Measurements from ENCODE around the gene ZNF653. TPM values are rescaled to one million over a fixed set of nuclear protein-coding genes. Genes with fewer than 3 reads are reported as not detected.

ZNF653 gene
- total and polyA plus RNA-seq, 9 of the 15 experiments (the other 6 are each of a cell fraction or from before 2014, with no cell fraction given): 1.6 to 8.0 (median 4.2) TPM; not detected in 2

DNA sequence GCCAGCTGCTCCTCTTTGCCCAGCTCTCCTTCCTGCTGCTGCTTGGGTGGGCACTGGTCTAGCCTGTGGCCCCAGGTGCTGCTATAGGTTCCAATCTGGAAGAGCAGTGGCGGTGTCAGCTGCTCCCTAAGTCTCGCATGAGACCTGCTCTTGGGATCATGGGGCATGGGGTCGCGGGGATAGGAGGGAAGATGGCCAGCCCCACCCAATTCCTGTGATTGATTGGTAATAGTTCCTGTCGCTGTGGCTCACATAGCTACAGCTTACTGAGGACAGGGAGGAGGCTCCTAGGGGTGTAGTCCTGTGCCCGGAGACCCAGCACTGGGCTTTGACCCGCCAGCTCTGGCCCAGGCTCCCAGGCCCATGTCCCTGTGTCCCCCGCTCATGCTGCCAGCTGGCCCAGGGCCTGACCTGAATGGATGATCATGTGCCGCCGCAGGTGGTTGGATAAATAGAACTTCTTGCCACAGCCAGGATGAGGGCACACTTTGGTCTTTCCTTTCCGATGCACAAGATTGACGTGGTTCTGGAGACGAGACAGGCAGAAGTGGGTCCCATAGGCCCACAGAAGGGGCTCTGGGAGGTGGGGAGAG is 20.3 kb downstream of the ZNF653 start:
- Histone ChIP-seq H3K27ac (ENCODE audit: extremely low read depth, low read depth, low read length) (no peak overlapping the region), H3K4me2 (ENCODE audit: insufficient read depth, low read length) (no peak overlapping the region), H3K4me1 (replicated peaks in 1 of 2; ENCODE audit: control insufficient read depth in 2 of 2, insufficient read depth in 2 of 2, low read length in 2 of 2) (peaks cover 0 to 49% of the 10 kb centered on the region in 2 experiments; a peak in 3 of 5 replicates), H3K9ac (ENCODE audit: insufficient read depth in 1 of 2, low read depth in 2 of 2, low read length in 2 of 2) (0 out of 4 replicates have a peak overlapping the region, but pooled peaks of 1 of the 2 experiments have one; percentile 17), H3K36me3 (ENCODE audit: control insufficient read depth, insufficient read depth, low read length) (no peaks in the 10 kb centered on the region), H3K79me2 (ENCODE audit: control insufficient read depth, insufficient read depth, low read length) (no peaks in the 10 kb centered on the region), H3K4me3 (no peak overlapping the region), H3K27me3 (ENCODE audit: control insufficient read depth in 2 of 2, insufficient read depth in 2 of 2, low read length in 2 of 2) (no peaks in the 10 kb centered on the region), H2AFZ (ENCODE audit: low read depth, low read length) (no peak overlapping the region), H3K9me1 (ENCODE audit: control insufficient read depth, insufficient read depth, low read length) (no peaks in the 10 kb centered on the region), H4K20me1 (replicated peaks; ENCODE audit: control insufficient read depth, insufficient read depth, low read length) (no peaks in the 10 kb centered on the region), H3K9me3 (replicated peaks; ENCODE audit: control insufficient read depth, insufficient read depth, low read depth, low read length) (no peaks in the 10 kb centered on the region)
- ATAC-seq: no peak
- intact Hi-C loops (cut with micrococcal nuclease): loop anchor here (10.0 kb wide), 1 partner anchor 191 kb away; the partner anchor contains the start of gene TSPAN16
- no TSS peak for BruUV-seq (replicated peaks)
- ChIA-PET POLR2A (interaction anchor here (0.7 to 1.4 kb wide), 4 partner anchors 31 to 192 kb away, joined by 3 to 5 read pairs (median 3); partner anchors contain the start of gene CNN1), CTCF (ENCODE audit: low intra/inter-chr PET ratio) (interaction anchor here (0.7 kb wide), 1 partner anchor 67 kb away, joined by 5 read pairs; no protein-coding TSS in a partner anchor)
- peak in 1 of 4 experiments; percentile 9 for DNase-seq (ENCODE audit: extremely low read depth in 1 of 4, low spot score in 3 of 4)
- in situ Hi-C loops (cut with MboI): no loop called here
- 77% methylated on average over 13 of the region's 13 CpGs for WGBS (ENCODE audit: insufficient coverage, low coverage, missing lambda C conversion rate)
- FAIRE-seq: no peak
- TF ChIP-seq, protein P1, sequence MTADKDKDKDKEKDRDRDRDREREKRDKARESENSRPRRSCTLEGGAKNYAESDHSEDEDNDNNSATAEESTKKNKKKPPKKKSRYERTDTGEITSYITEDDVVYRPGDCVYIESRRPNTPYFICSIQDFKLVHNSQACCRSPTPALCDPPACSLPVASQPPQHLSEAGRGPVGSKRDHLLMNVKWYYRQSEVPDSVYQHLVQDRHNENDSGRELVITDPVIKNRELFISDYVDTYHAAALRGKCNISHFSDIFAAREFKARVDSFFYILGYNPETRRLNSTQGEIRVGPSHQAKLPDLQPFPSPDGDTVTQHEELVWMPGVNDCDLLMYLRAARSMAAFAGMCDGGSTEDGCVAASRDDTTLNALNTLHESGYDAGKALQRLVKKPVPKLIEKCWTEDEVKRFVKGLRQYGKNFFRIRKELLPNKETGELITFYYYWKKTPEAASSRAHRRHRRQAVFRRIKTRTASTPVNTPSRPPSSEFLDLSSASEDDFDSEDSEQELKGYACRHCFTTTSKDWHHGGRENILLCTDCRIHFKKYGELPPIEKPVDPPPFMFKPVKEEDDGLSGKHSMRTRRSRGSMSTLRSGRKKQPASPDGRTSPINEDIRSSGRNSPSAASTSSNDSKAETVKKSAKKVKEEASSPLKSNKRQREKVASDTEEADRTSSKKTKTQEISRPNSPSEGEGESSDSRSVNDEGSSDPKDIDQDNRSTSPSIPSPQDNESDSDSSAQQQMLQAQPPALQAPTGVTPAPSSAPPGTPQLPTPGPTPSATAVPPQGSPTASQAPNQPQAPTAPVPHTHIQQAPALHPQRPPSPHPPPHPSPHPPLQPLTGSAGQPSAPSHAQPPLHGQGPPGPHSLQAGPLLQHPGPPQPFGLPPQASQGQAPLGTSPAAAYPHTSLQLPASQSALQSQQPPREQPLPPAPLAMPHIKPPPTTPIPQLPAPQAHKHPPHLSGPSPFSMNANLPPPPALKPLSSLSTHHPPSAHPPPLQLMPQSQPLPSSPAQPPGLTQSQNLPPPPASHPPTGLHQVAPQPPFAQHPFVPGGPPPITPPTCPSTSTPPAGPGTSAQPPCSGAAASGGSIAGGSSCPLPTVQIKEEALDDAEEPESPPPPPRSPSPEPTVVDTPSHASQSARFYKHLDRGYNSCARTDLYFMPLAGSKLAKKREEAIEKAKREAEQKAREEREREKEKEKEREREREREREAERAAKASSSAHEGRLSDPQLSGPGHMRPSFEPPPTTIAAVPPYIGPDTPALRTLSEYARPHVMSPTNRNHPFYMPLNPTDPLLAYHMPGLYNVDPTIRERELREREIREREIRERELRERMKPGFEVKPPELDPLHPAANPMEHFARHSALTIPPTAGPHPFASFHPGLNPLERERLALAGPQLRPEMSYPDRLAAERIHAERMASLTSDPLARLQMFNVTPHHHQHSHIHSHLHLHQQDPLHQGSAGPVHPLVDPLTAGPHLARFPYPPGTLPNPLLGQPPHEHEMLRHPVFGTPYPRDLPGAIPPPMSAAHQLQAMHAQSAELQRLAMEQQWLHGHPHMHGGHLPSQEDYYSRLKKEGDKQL (CRISPR knock-in tag; IDR thresholded peaks at IDR 0.05; ENCODE audit: borderline replicate concordance): no peak
- no peak for TF ChIP-seq EHMT2 (IDR thresholded peaks at IDR 0.05)
- TF ChIP-seq PML (IDR thresholded peaks at IDR 0.05; ENCODE audit: low read length): no peak
- TF ChIP-seq ZFP1 (CRISPR knock-in tag; IDR thresholded peaks at IDR 0.05): no peak
- TF ChIP-seq ZNF175 (CRISPR knock-in tag; IDR thresholded peaks at IDR 0.05; ENCODE audit: low read depth): no peak
- no peak for TF ChIP-seq OTX1 (CRISPR knock-in tag; IDR thresholded peaks at IDR 0.05)
- no peak for TF ChIP-seq JUND (IDR thresholded peaks at IDR 0.05; ENCODE audit: borderline replicate concordance, low read depth, low read length)
- TF ChIP-seq JUND (tag; IDR thresholded peaks at IDR 0.05; ENCODE audit: borderline replicate concordance, low read depth, low read length): no peak
- no peak for TF ChIP-seq ETV1 (tag; conservative IDR thresholded peaks at IDR 0.05; ENCODE audit: low read depth)
- no peak for TF ChIP-seq ZZZ3 (IDR thresholded peaks at IDR 0.05)
- no peak for TF ChIP-seq MCM7 (IDR thresholded peaks at IDR 0.05)
- TF ChIP-seq, protein P2, sequence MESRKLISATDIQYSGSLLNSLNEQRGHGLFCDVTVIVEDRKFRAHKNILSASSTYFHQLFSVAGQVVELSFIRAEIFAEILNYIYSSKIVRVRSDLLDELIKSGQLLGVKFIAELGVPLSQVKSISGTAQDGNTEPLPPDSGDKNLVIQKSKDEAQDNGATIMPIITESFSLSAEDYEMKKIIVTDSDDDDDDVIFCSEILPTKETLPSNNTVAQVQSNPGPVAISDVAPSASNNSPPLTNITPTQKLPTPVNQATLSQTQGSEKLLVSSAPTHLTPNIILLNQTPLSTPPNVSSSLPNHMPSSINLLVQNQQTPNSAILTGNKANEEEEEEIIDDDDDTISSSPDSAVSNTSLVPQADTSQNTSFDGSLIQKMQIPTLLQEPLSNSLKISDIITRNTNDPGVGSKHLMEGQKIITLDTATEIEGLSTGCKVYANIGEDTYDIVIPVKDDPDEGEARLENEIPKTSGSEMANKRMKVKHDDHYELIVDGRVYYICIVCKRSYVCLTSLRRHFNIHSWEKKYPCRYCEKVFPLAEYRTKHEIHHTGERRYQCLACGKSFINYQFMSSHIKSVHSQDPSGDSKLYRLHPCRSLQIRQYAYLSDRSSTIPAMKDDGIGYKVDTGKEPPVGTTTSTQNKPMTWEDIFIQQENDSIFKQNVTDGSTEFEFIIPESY (CRISPR knock-in tag; IDR thresholded peaks at IDR 0.05): no peak
- no peak for TF ChIP-seq KLF16 (IDR thresholded peaks at IDR 0.05)

Measured in K562 (cell line).